ENCODE measurements around the gene ADIG. TPM values are rescaled to one million over a fixed set of nuclear protein-coding genes. Genes with fewer than 3 reads are reported as not detected.

The ADIG gene
- total and polyA plus RNA-seq, 2 of the 13 experiments (the other 11 are each of a cell fraction or from before 2014, with no cell fraction given): 0.15 TPM; not detected in 1

DNA sequence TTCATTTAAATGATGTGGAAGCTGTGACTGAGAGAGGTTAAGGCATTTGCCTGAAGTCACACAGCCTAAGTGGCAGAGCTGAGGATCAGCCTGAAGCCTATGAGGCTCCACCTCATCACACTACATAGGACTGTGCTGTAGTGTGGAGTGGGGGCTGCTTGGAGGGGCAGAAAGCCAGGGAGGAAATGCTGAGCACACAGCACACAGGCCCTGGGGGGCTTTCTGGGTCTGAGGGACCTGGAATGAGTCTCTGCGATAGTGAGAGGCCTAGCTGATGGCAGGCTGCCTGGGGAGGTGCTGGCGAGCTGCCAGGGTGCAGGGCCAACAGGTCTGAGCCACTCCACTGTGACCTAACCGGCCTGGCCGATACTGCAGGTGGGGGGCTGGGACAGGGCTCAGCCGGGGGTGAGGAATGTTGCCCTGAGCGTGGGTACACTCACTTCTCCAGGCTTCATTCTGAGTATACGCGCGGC, 18.4 kb downstream of the ADIG start (continued):
- TF ChIP-seq ZNF281 (CRISPR knock-in tag; IDR thresholded peaks at IDR 0.05; ENCODE audit: borderline replicate concordance) (no peak), ELF3 (CRISPR knock-in tag; IDR thresholded peaks at IDR 0.05) (peak; percentile 44; the same call in 1 of the 2 replicates), NRL (CRISPR knock-in tag; IDR thresholded peaks at IDR 0.05; ENCODE audit: borderline replicate concordance) (no peak), TCF7L2 (IDR thresholded peaks at IDR 0.05; ENCODE audit: low read depth, low read length) (no peak), ZNF350 (CRISPR knock-in tag; IDR thresholded peaks at IDR 0.05; ENCODE audit: borderline replicate concordance, low read depth) (peak; percentile 61; the same call in 1 of the 2 replicates), PHF21A (CRISPR knock-in tag; IDR thresholded peaks at IDR 0.05) (peak; percentile 46; the same call in 1 of the 2 replicates), E2F2 (CRISPR knock-in tag; IDR thresholded peaks at IDR 0.05; ENCODE audit: borderline replicate concordance) (no peak), KLF13 (CRISPR knock-in tag; IDR thresholded peaks at IDR 0.05) (no peak), ZNF17 (CRISPR knock-in tag; IDR thresholded peaks at IDR 0.05) (no peak), RXRA (CRISPR knock-in tag; IDR thresholded peaks at IDR 0.05) (no peak; the same call in 1 of the 2 replicates), HDAC6 (IDR thresholded peaks at IDR 0.05; ENCODE audit: low read depth, low read length) (no peak), BCL3 (CRISPR knock-in tag; IDR thresholded peaks at IDR 0.05) (no peak), DNMT3B (CRISPR knock-in tag; conservative IDR thresholded peaks at IDR 0.05) (no peak), ZNF746 (CRISPR knock-in tag; IDR thresholded peaks at IDR 0.05) (no peak), SRY (CRISPR knock-in tag; IDR thresholded peaks at IDR 0.05) (no peak), HIVEP1 (CRISPR knock-in tag; IDR thresholded peaks at IDR 0.05) (no peak), HNRNPUL1 (IDR thresholded peaks at IDR 0.05; ENCODE audit: low read depth, low read length) (no peak), ZNF547 (CRISPR knock-in tag; IDR thresholded peaks at IDR 0.05) (no peak), ZNF616 (CRISPR knock-in tag; IDR thresholded peaks at IDR 0.05; ENCODE audit: low read depth) (no peak), ZMYM3 (CRISPR knock-in tag; IDR thresholded peaks at IDR 0.05) (peak; percentile 85), THYN1 (CRISPR knock-in tag; IDR thresholded peaks at IDR 0.05; ENCODE audit: borderline replicate concordance, low read depth) (no peak), KAT7 (CRISPR knock-in tag; IDR thresholded peaks at IDR 0.05; ENCODE audit: borderline replicate concordance) (no peak)
- TF ChIP-seq, protein P1, sequence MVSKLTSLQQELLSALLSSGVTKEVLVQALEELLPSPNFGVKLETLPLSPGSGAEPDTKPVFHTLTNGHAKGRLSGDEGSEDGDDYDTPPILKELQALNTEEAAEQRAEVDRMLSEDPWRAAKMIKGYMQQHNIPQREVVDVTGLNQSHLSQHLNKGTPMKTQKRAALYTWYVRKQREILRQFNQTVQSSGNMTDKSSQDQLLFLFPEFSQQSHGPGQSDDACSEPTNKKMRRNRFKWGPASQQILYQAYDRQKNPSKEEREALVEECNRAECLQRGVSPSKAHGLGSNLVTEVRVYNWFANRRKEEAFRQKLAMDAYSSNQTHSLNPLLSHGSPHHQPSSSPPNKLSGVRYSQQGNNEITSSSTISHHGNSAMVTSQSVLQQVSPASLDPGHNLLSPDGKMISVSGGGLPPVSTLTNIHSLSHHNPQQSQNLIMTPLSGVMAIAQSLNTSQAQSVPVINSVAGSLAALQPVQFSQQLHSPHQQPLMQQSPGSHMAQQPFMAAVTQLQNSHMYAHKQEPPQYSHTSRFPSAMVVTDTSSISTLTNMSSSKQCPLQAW (CRISPR knock-in tag; IDR thresholded peaks at IDR 0.05): 0 out of 2 replicates have a peak, but pooled peaks have one; percentile 33
- TF ChIP-seq, protein P2, sequence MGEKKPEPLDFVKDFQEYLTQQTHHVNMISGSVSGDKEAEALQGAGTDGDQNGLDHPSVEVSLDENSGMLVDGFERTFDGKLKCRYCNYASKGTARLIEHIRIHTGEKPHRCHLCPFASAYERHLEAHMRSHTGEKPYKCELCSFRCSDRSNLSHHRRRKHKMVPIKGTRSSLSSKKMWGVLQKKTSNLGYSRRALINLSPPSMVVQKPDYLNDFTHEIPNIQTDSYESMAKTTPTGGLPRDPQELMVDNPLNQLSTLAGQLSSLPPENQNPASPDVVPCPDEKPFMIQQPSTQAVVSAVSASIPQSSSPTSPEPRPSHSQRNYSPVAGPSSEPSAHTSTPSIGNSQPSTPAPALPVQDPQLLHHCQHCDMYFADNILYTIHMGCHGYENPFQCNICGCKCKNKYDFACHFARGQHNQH (CRISPR knock-in tag; IDR thresholded peaks at IDR 0.05): no peak

Data from HepG2 (cell line).